NCI-H2029 treated with DMSO at 0.1 percent for 48 hours (cell line): ENCODE results near the gene CNNM2.
"Not testable (repeated sequence)": the region's sequence is repeated elsewhere in the genome, so short reads cannot be mapped to it uniquely, and the experiment has no call there.

Source experiments
- DNase-seq: peaks from one replicate; lab custom pipeline; 2025; lab: John Stamatoyannopoulos, UW

CNNM2 gene

GRCh38 chr10:102926842-102927241, 8.7 kb downstream of the CNNM2 start:
- DNase-seq, result no peak

GRCh38 chr10:102927311-102928010, 9.4 kb downstream of the CNNM2 start:
- no peak for DNase-seq

- DNase-seq, result not testable (repeated sequence)
Measured at GRCh38 chr10:102928442-102928841, 10.3 kb downstream of the CNNM2 start.

GRCh38 chr10:102930720-102931119, 12.6 kb downstream of the CNNM2 start:
- DNase-seq, result no peak

GRCh38 chr10:102931643-102932042, 13.5 kb downstream of the CNNM2 start:
- no peak for DNase-seq

GRCh38 chr10:102935505-102935904, 17.4 kb downstream of the CNNM2 start:
- no peak for DNase-seq

GRCh38 chr10:102935939-102936605, 18.0 kb downstream of the CNNM2 start:
- DNase-seq, result no peak

GRCh38 chr10:102941401-102941800, 23.3 kb downstream of the CNNM2 start:
- no peak for DNase-seq

GRCh38 chr10:102945449-102945848, 27.4 kb downstream of the CNNM2 start:
- DNase-seq, result no peak

- DNase-seq, result no peak
Measured at GRCh38 chr10:102945962-102946361, 27.9 kb downstream of the CNNM2 start.

GRCh38 chr10:102946992-102947391, 28.9 kb downstream of the CNNM2 start:
- no peak for DNase-seq

GRCh38 chr10:102948176-102948575, 30.1 kb downstream of the CNNM2 start:
- DNase-seq, result no peak

- no peak for DNase-seq
Measured at GRCh38 chr10:102948786-102949185, 30.7 kb downstream of the CNNM2 start.

- DNase-seq, result no peak
Measured at GRCh38 chr10:102949916-102950315, 31.8 kb downstream of the CNNM2 start.

GRCh38 chr10:102951316-102951715, 33.2 kb downstream of the CNNM2 start:
- no peak for DNase-seq

GRCh38 chr10:102959360-102959759, 41.3 kb downstream of the CNNM2 start:
- DNase-seq, result no peak

- DNase-seq, result no peak
Measured at GRCh38 chr10:102960157-102960556, 42.1 kb downstream of the CNNM2 start.

GRCh38 chr10:102962267-102962666, 44.2 kb downstream of the CNNM2 start:
- DNase-seq, result no peak

- DNase-seq, result no peak
Measured at GRCh38 chr10:102962951-102963755, 45.1 kb downstream of the CNNM2 start.

GRCh38 chr10:102963756-102964025, 45.6 kb downstream of the CNNM2 start:
- no peak for DNase-seq

- DNase-seq, result not testable (repeated sequence)
Measured at GRCh38 chr10:102964064-102964463, 46.0 kb downstream of the CNNM2 start.

- no peak for DNase-seq
Measured at GRCh38 chr10:102964713-102965112, 46.6 kb downstream of the CNNM2 start.

- no peak for DNase-seq
Measured at GRCh38 chr10:102965311-102965851, 47.3 kb downstream of the CNNM2 start.
